Fibroblast of peridontal ligament (primary cell): ENCODE measurements around the gene CHAF1B.
"Not testable (repeated sequence)": the region's sequence is repeated elsewhere in the genome, so short reads cannot be mapped to it uniquely, and the experiment has no call there.

ENCODE experiments used
- DNase-seq: peaks from one replicate; pipeline ENCODE4 v3.0.0-alpha.2; 2010; ENCODE audit errors: extremely low read depth

CHAF1B gene

GRCh38 chr21:36388835-36389234, 3.6 kb downstream of the CHAF1B start:
- DNase-seq, result peak; percentile 21

GRCh38 chr21:36391649-36392048, 6.5 kb downstream of the CHAF1B start:
- DNase-seq, result not testable (repeated sequence)

GRCh38 chr21:36395353-36396111, 10.3 kb downstream of the CHAF1B start:
- no peak for DNase-seq

- no peak for DNase-seq
These were observed 11.1 kb downstream of the CHAF1B start for GRCh38 chr21:36396325-36396724.

GRCh38 chr21:36396971-36397370, 11.8 kb downstream of the CHAF1B start:
- no peak for DNase-seq

GRCh38 chr21:36397606-36398005, 12.4 kb downstream of the CHAF1B start:
- no peak for DNase-seq

DNA sequence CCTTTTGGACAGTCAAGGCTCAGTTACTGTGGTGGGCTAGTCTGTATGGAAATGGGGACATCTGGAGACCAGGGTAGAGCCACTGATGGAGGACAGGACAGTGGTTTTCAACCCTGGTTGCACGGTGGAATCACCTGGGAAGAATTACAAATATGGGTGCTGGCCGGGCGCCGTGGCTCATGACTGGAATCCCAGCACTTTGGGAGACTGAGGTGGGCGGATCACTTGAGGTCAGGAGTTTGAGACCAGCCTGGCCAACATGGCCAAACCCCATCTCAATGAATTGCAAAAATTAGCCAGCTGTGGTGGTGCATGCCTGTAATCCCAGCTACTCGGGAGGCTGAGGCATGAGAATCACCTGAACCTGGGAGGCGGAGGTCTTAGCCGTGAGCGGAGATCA, 14.5 kb downstream of the CHAF1B start:
- not testable (repeated sequence) for DNase-seq

GRCh38 chr21:36400719-36401118, 15.5 kb downstream of the CHAF1B start:
- DNase-seq, result no peak

GRCh38 chr21:36402339-36402738, 17.1 kb downstream of the CHAF1B start:
- DNase-seq, result no peak

GRCh38 chr21:36403713-36404112, 18.5 kb downstream of the CHAF1B start:
- DNase-seq, result no peak

- DNase-seq, result no peak
These were observed 23.4 kb downstream of the CHAF1B start for GRCh38 chr21:36408568-36408967.

GRCh38 chr21:36411301-36411700, 26.1 kb downstream of the CHAF1B start:
- no peak for DNase-seq

DNA sequence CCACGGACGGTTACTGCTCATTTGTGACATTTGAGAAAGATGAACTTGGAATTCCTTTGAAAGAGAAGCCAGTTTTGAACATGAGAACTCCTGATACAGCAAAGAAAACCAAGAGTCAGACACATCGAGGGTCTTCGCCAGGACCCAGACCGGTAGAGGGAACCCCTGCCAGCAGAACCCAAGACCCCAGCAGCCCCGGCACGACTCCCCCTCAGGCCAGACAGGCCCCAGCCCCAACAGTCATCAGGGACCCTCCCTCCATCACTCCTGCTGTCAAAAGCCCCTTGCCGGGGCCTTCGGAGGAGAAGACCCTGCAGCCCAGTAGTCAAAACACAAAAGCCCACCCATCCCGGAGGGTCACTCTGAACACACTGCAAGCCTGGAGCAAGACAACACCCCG, 27.7 kb downstream of the CHAF1B start:
- DNase-seq, result no peak

DNA sequence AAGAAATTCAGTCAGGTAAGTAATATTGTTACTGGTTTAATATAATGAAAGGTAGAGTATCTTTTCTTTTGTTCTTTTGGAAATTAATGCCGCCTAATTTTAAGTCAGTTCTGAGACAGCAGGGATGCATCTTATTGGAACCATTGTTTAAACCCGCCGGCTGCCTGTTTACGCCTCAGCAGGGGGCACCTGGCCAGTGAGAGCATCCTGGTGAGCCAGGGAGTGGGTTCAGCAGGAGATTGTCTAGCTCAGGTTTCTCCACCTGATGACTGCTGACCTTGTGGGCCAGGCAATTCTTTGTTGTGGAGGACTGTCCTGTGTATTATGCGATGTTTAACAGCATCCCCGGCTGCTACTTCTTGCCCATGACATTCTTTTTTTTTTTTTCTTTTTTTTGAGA, 30.2 kb downstream of the CHAF1B start:
- no peak for DNase-seq

DNA sequence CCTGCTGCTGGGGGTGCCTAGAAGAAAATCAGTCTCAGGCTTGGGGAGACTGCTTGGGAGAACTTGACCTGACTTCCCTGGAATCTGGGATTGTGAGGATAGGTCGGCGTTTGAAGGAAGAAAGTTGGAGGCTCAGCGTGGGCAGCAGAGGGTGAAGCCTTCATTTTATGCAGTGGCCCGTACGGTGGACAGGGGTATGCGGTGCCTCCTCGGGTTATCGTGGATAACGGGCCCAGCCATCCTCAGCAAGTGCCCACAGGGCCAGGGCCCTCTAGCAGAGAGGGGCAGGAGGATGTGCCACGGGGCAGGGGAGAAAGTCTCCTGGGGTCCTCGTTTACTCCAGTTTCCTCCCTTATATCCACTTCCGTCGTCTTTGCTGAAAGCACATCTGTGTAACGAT, 34.0 kb downstream of the CHAF1B start:
- DNase-seq, result no peak

- DNase-seq, result peak; percentile 87
These were observed 34.8 kb downstream of the CHAF1B start for GRCh38 chr21:36419996-36420395.

DNA sequence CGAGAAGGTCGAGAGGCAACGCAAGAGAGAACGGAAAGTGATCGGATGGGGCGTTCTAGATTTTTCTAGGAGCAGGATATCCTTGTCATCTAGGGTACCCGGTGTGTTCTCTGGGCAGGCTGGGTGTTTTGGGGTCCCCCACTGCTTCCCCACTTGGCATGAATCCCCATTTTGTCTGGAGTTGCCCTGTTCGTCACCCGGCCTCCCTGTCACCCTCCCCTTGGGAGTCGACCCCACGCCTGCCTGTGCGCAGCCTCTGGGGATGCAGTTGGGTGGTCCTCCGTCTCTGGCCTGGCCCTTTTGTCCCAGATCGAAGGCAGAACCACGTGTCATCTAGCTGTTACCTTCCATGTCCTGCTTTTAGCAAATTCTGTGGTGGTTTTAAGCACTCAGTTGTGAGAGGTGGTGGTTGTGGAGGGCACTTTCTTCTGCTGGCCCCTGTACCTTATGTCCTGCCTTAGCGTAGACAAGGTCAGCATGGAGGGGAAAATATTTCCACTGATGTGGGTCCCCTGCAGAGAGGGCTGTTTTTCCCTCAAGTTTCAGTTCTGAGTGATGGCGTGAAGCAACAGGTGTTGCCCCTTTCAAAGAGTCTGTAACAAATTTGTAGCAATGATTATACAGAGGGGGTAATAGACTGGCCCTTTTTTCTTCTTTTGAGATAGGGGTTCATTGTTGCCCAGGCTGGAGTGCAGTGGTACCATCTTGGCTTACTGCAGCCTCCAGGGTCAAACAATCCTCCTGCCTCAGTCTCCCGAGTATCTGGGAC, 35.6 kb downstream of the CHAF1B start:
- DNase-seq, result no peak

GRCh38 chr21:36422279-36423098, 37.3 kb downstream of the CHAF1B start:
- DNase-seq, result peak; percentile 43

GRCh38 chr21:36423771-36424433, 38.7 kb downstream of the CHAF1B start:
- DNase-seq, result no peak

- DNase-seq, result no peak
These were observed 39.4 kb downstream of the CHAF1B start for GRCh38 chr21:36424592-36424991.

DNA sequence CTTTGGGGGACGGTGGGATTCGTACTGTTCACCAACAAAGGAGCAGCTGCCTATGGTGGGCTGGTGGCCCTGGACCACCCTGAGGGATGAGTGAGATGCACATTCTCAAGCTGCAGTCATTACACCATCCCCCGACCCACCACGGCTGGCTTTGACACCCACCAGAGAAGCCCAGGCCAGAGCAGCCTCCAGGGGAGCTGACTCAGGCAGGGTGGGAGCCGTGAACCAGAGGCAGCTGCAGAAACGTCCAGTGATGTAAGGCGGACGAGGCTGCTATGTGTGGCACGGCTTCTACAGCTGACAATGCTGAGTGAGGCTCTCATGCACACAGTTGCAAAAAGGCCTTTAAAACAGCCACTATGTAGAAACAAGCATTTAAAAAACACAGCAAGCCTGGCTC, 40.1 kb downstream of the CHAF1B start:
- peak; percentile 35 for DNase-seq

DNA sequence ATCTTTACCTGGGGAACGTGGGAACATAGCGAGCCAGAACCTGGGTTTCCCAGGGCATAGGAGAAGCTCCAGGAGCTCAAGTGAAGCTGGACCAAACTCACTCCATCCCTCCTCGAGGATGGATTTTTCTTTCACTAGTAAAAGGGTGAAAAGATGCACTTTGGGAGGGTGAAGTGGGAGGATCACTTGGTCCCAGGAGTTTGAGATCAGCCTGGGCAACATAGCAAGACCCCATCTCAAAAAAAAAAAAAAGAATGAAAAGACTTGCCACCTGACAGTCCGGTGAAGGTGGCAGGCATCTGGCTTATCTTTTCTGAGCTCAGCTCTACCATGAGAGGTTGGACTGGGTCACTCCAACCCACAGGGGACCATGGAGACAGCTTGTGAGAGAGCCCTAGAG, 42.3 kb downstream of the CHAF1B start:
- no peak for DNase-seq
